ENCODE data around the gene ZNF525. TPM values are rescaled to one million over a fixed set of nuclear protein-coding genes. Genes with fewer than 3 reads are reported as not detected.
"Not testable (repeated sequence)": the region's sequence is repeated elsewhere in the genome, so short reads cannot be mapped to it uniquely, and the experiment has no call there.

The ZNF525 gene
- total and polyA plus RNA-seq, 7 experiments from 2014 or later, result 11.5 to 33.7 (median 19.7) TPM

GRCh38 chr19:53394522-53394973 lies 29.0 kb downstream of the ZNF525 start:
- H3K36me3 ChIP-seq (ENCODE audit: control insufficient read depth in 2 of 3, insufficient read depth in 3 of 3, low read length in 3 of 3), result peaks cover 0 to 9% (median 0%) of the 10 kb centered on the region in 3 experiments
- Mint-ChIP-seq H3K4me3 (peak overlapping the region; percentile 88 to 97 (median 93)), H3K27ac (peak overlapping the region; percentile 89 to 97 (median 94)), H3K36me3 (peaks cover 7 to 40% (median 21%) of the 10 kb centered on the region in 5 donors), H3K9me3 (peaks cover 4 to 41% (median 18%) of the 10 kb centered on the region in 11 donors), H3K4me1 (peaks cover 13 to 37% (median 27%) of the 10 kb centered on the region in 7 donors), H3K27me3 (no peaks in the 10 kb centered on the region)
- POLR2A ChIA-PET, result interaction anchor here (0.6 to 1.1 kb wide), 3 partner anchors 20 to 155 kb away, joined by 3 read pairs; no protein-coding TSS in a partner anchor
- peak overlapping the region; percentile 97 for H3K4me3 ChIP-seq (ENCODE audit: low read length)
- peak overlapping the region; percentile 53 for H3K27ac ChIP-seq (ENCODE audit: low read depth, low read length)
- CTCF ChIA-PET, result interaction anchor here (0.6 to 0.7 kb wide), 2 partner anchors 30 to 65 kb away, joined by 3 read pairs; no protein-coding TSS in a partner anchor
- H3K4me1 ChIP-seq (ENCODE audit: control insufficient read depth in 2 of 2, insufficient read depth in 2 of 2, low read length in 2 of 2), result peaks cover 5 to 8% of the 10 kb centered on the region in 2 donors
- ATAC-seq (no peak), DNase-seq (no peak)
- H3K9me3 ChIP-seq (ENCODE audit: control insufficient read depth in 2 of 3, low read length in 3 of 3), result peaks cover 0 to 24% (median 3%) of the 10 kb centered on the region in 3 experiments
- intact Hi-C loops (cut with micrococcal nuclease), result loop anchor here in 1 of 2 donors (2.0 kb wide), 1 partner anchor 432 kb away; the partner anchor contains the start of gene ZNF816
- no peaks in the 10 kb centered on the region for H3K27me3 ChIP-seq (ENCODE audit: control insufficient read depth in 2 of 2, insufficient read depth in 2 of 2, low read length in 2 of 2)

GRCh38 chr19:53394974-53395839 lies 29.7 kb downstream of the ZNF525 start, which contains the start of gene ZNF765:
ZNF765 (plus strand) TSS chr19:53395149; CDS start chr19:53398016, 2,867 bp downstream.
- Mint-ChIP-seq H3K4me3 (peak within 1 kb of the TSS; percentile 88 to 97 (median 93)), H3K36me3 (peaks cover 7 to 42% (median 25%) of the 10 kb centered on the region in 5 donors), H3K9me3 (peaks cover 0 to 40% (median 17%) of the 10 kb centered on the region in 11 donors), H3K27me3 (no peaks in the 10 kb centered on the region), H3K27ac (peak within 1 kb of the TSS; percentile 89 to 97 (median 94)), H3K4me1 (peaks cover 13 to 40% (median 31%) of the 10 kb centered on the region in 7 donors)
- intact Hi-C loops (cut with micrococcal nuclease), result loop anchor here (1.0 to 5.0 kb wide), 15 partner anchors 30 to 1255 kb away; partner anchors contain the start of genes ZNF160 (in 2 of the 2), ZNF525 (in 2 of the 2), ZNF761 (in 2 of the 2) and ZNF816 (in 2 of the 2)
- peak; percentile 100 for ATAC-seq
- peak; percentile 92 to 99 (median 97) for DNase-seq
- Histone ChIP-seq H3K27ac (ENCODE audit: low read depth, low read length) (peak within 1 kb of the TSS; percentile 82), H3K9me3 (ENCODE audit: control insufficient read depth in 2 of 3, low read length in 3 of 3) (peaks cover 0 to 17% (median 0%) of the 10 kb centered on the region in 3 experiments), H3K36me3 (ENCODE audit: control insufficient read depth in 2 of 3, insufficient read depth in 3 of 3, low read length in 3 of 3) (peaks cover 0 to 15% (median 4%) of the 10 kb centered on the region in 3 experiments), H3K27me3 (ENCODE audit: control insufficient read depth in 2 of 2, insufficient read depth in 2 of 2, low read length in 2 of 2) (no peaks in the 10 kb centered on the region), H3K4me3 (ENCODE audit: low read length) (peak within 1 kb of the TSS; percentile 97), H3K4me1 (ENCODE audit: control insufficient read depth in 2 of 2, insufficient read depth in 2 of 2, low read length in 2 of 2) (peaks cover 5 to 8% of the 10 kb centered on the region in 2 donors)
- ChIA-PET CTCF (interaction anchor here (0.6 to 0.7 kb wide), 2 partner anchors 30 to 64 kb away, joined by 3 read pairs; no protein-coding TSS in a partner anchor), POLR2A (interaction anchor here (0.6 to 1.1 kb wide), 4 partner anchors 21 to 432 kb away, joined by 3 read pairs; no protein-coding TSS in a partner anchor)

GRCh38 chr19:53395840-53396524 lies 30.5 kb downstream of the ZNF525 start:
- Histone ChIP-seq H3K4me3 (ENCODE audit: low read length) (peak overlapping the region; percentile 97), H3K27ac (ENCODE audit: low read depth, low read length) (peak overlapping the region; percentile 82), H3K36me3 (ENCODE audit: control insufficient read depth in 2 of 3, insufficient read depth in 3 of 3, low read length in 3 of 3) (peaks cover 0 to 21% (median 6%) of the 10 kb centered on the region in 3 experiments), H3K9me3 (ENCODE audit: control insufficient read depth in 2 of 3, low read length in 3 of 3) (peaks cover 0 to 12% (median 0%) of the 10 kb centered on the region in 3 experiments)
- ATAC-seq; H3K27me3 ChIP-seq (ENCODE audit: control insufficient read depth in 2 of 2, insufficient read depth in 2 of 2, low read length in 2 of 2); CTCF ChIA-PET; H3K4me1 ChIP-seq (ENCODE audit: control insufficient read depth in 2 of 2, insufficient read depth in 2 of 2, low read length in 2 of 2); H3K27me3 Mint-ChIP-seq: not testable (repeated sequence)
- Mint-ChIP-seq H3K36me3 (peaks cover 9 to 48% (median 32%) of the 10 kb centered on the region in 5 donors), H3K4me3 (peak overlapping the region; percentile 88 to 97 (median 93)), H3K4me1 (peaks cover 13 to 43% (median 33%) of the 10 kb centered on the region in 7 donors), H3K27ac (peak overlapping the region; percentile 89 to 97 (median 94)), H3K9me3 (peaks cover 0 to 40% (median 15%) of the 10 kb centered on the region in 11 donors)
- DNase-seq, result peak in 3 of 9 donors; percentile 1 to 7 (median 2)
- intact Hi-C loops (cut with micrococcal nuclease), result loop anchor here (1.0 to 5.0 kb wide), 15 partner anchors 31 to 1256 kb away; partner anchors contain the start of genes ZNF160 (in 2 of the 2), ZNF525 (in 2 of the 2), ZNF761 (in 2 of the 2) and ZNF816 (in 2 of the 2)
- POLR2A ChIA-PET, result interaction anchor here (0.6 kb wide), 1 partner anchor 432 kb away, joined by 3 read pairs; no protein-coding TSS in a partner anchor

GRCh38 chr19:53396525-53396868 lies 31.0 kb downstream of the ZNF525 start:
- Mint-ChIP-seq H3K27me3 (no peaks in the 10 kb centered on the region), H3K4me3 (peak overlapping the region; percentile 45 to 97 (median 93)), H3K4me1 (peaks cover 13 to 43% (median 33%) of the 10 kb centered on the region in 7 donors), H3K27ac (peak overlapping the region in 3 of 9 donors; percentile 69 to 94 (median 92)), H3K9me3 (peaks cover 0 to 40% (median 13%) of the 10 kb centered on the region in 11 donors), H3K36me3 (peaks cover 11 to 51% (median 37%) of the 10 kb centered on the region in 5 donors)
- CTCF ChIA-PET, result no interaction called here
- POLR2A ChIA-PET, result no interaction called here
- H3K9me3 ChIP-seq (ENCODE audit: control insufficient read depth in 2 of 3, low read length in 3 of 3), result peaks cover 0 to 11% (median 0%) of the 10 kb centered on the region in 3 experiments
- ATAC-seq, result no peak
- H3K4me3 ChIP-seq (ENCODE audit: low read length), result no peak overlapping the region
- no peaks in the 10 kb centered on the region for H3K27me3 ChIP-seq (ENCODE audit: control insufficient read depth in 2 of 2, insufficient read depth in 2 of 2, low read length in 2 of 2)
- peak overlapping the region; percentile 82 for H3K27ac ChIP-seq (ENCODE audit: low read depth, low read length)
- peaks cover 0 to 23% (median 6%) of the 10 kb centered on the region in 3 experiments for H3K36me3 ChIP-seq (ENCODE audit: control insufficient read depth in 2 of 3, insufficient read depth in 3 of 3, low read length in 3 of 3)
- intact Hi-C loops (cut with micrococcal nuclease), result loop anchor here in 1 of 2 donors (5.0 kb wide), 1 partner anchor 294 kb away; the partner anchor contains the start of gene ZNF160
- DNase-seq, result no peak
- H3K4me1 ChIP-seq (ENCODE audit: control insufficient read depth in 2 of 2, insufficient read depth in 2 of 2, low read length in 2 of 2), result peaks cover 5 to 8% of the 10 kb centered on the region in 2 donors

- Mint-ChIP-seq H3K4me1 (peaks cover 13 to 43% (median 33%) of the 10 kb centered on the region in 7 donors), H3K36me3 (peaks cover 11 to 66% (median 49%) of the 10 kb centered on the region in 5 donors), H3K4me3 (peak overlapping the region in 3 of 10 donors; percentile 17 to 29 (median 22)), H3K9me3 (peaks cover 0 to 44% (median 21%) of the 10 kb centered on the region in 11 donors)
- intact Hi-C loops (cut with micrococcal nuclease), result loop anchor here in 1 of 2 donors (5.0 kb wide), 1 partner anchor 296 kb away; the partner anchor contains the start of gene ZNF160
- CTCF ChIA-PET; ATAC-seq; H3K4me3 ChIP-seq (ENCODE audit: low read length); H3K27me3 Mint-ChIP-seq; POLR2A ChIA-PET; H3K4me1 ChIP-seq (ENCODE audit: control insufficient read depth in 2 of 2, insufficient read depth in 2 of 2, low read length in 2 of 2); DNase-seq; H3K27ac ChIP-seq (ENCODE audit: low read depth, low read length); H3K27ac Mint-ChIP-seq; H3K27me3 ChIP-seq (ENCODE audit: control insufficient read depth in 2 of 2, insufficient read depth in 2 of 2, low read length in 2 of 2): not testable (repeated sequence)
- peaks cover 5 to 30% (median 13%) of the 10 kb centered on the region in 3 experiments for H3K36me3 ChIP-seq (ENCODE audit: control insufficient read depth in 2 of 3, insufficient read depth in 3 of 3, low read length in 3 of 3)
- peaks cover 0 to 15% (median 0%) of the 10 kb centered on the region in 3 experiments for H3K9me3 ChIP-seq (ENCODE audit: control insufficient read depth in 2 of 3, low read length in 3 of 3)
These were observed 32.4 kb downstream of the ZNF525 start for GRCh38 chr19:53397918-53398317.
